GM13976 (cell line): ENCODE measurements around the gene SYDE2.

Source experiments
- DNase-seq: peaks from one replicate; pipeline ENCODE4 v3.0.0; 2012; ENCODE audit warnings: low spot score
- CTCF ChIP-seq: IDR thresholded peaks from 2 replicates; pipeline ENCODE4 v1.5.1; 2012; ENCODE audit warnings: borderline replicate concordance, mild to moderate bottlenecking; ENCODE audit not compliant: insufficient read depth; ENCODE audit errors: extremely low read depth, missing control alignments, control extremely low read depth
- in situ Hi-C: fragments of 300-500 bp; cut with MboI; formaldehyde crosslinking; loops from one replicate; pipeline ENCODE4 v1.12.0; 2022; ENCODE audit warnings: low sequenced_read_pairs, mixed read lengths, inconsistent platforms; ENCODE audit not compliant: unreplicated experiment

The SYDE2 gene

GRCh38 chr1:85240174-85240601, 39.4 kb upstream of the SYDE2 start:
- peak; percentile 44 for DNase-seq
- peak; percentile 22 for TF ChIP-seq CTCF
- in situ Hi-C loops = loop anchor here (10.0 kb wide), 2 partner anchors 125 to 295 kb away; no protein-coding TSS in a partner anchor

DNA sequence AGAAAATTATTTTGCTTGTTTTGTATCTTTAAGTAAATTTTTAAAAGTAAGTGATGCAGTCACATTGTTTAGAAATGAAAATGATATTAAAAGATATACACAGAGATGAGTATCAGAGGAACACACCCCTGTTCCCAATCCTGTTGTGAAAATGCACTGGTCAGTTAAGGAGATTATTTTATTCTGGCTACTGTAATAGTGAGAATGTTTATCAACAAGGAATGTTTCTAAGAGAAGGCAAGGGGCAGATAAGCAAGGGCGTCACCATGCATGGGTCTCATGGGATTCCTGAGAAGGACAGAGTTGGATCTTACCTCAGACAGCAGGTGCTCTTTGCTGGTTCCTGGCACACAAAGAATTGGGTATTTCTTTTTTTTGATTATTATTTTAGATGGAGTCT, 36.8 kb upstream of the SYDE2 start:
- in situ Hi-C loops = no loop called here

DNA sequence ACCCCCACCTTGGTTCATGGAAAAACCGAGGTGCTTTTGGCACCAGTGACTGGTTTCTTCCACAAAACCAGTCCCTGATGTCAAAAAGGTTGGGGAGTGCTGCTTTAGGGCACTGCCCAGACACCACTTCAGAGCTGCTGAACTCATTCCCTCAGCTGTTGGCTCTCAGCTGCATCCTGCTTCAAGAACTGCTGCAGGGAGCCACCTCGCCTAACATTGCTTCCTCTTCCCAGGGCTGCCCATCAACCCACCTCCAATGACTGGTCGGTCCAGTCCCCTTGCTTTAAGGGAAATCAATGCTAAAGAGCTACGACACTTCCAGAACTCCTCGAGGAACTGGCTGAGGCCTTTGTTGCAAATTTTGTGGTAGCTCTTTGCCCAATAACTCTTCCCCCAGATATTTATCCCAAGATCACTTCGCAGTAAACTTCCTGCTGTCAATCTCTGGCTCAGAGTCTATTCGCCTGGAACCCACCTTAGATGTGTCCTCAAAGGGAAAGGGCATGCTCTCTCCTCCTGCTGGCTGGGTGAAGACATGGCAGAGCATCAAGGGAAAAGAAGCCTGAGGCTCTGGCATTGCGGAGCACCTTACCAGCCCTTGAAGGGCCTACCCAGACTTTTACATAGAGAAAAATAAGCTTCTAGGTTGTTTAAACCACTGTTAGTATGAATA, 29.6 kb upstream of the SYDE2 start:
- TF ChIP-seq CTCF = no peak
- in situ Hi-C loops = no loop called here
- DNase-seq = no peak

More for the DNA sequence above, 36.8 kb upstream of the SYDE2 start:
- TF ChIP-seq CTCF = no peak
- no peak for DNase-seq

- TF ChIP-seq CTCF = no peak
- in situ Hi-C loops = no loop called here
- no peak for DNase-seq
Measured at GRCh38 chr1:85229574-85230097, 28.8 kb upstream of the SYDE2 start.

DNA sequence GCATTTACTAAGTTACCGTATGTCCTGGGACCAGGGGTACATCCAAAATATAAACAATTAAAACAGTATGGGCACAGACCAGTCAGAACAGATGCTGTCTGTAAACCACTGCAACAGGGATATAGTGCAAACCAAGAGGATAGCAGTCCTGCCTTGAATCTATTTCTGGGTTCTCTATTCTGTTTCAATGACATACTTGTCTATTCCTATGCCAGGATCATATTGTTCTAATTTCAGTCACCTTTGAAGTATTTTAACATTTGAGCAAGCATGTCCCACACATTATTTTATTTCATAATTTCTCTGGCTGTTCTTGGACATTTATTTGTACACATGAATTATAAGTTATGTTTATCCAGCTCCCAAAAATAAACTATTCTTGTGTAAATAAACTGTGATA, 28.2 kb upstream of the SYDE2 start:
- DNase-seq = no peak
- in situ Hi-C loops = no loop called here
- TF ChIP-seq CTCF = no peak

DNA sequence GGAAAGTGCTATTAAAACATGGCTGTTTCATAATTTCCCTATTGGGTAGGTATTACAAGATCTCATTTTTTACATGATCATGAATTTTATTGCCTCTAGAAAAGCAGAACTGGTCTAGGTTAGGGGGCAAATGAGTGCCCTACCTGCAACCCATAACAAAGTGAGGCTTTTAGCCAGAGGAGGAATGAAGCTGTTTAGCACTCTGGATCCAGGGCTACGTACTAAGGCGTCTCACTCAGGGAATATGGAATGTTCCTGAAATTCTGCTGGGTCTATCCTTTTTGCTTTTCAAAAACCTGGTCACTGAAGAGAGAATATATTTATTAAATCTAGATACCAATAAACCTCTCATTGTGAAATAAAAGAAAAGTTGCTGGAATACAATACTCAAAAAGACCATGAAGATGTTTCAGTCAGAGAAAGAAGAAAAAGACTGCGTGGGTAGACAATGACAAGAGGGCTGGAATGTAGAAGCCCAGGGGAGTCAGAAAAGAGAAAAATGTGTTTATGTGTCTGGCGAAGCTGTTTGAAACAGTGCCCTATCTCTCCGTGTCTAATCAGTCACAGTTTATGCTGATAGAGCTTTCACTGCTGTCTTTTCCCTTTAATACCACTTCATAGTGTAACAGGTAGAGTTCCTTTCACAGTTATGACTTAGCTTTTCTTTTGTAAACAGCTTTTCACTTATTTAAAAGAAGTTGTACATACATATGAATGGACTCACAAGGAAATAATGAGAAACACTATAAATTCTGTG, 25.0 kb upstream of the SYDE2 start:
- in situ Hi-C loops = no loop called here
- no peak for TF ChIP-seq CTCF
- no peak for DNase-seq
